HG02642 (cell line): ENCODE data around the gene LILRB3.
"Not testable (repeated sequence)": the region's sequence is repeated elsewhere in the genome, so short reads cannot be mapped to it uniquely, and the experiment has no call there.

ENCODE experiments used
- ATAC-seq: cut with Tn5 transposase; IDR thresholded peaks from one replicate; pipeline ENCODE4 v1.9.1; 2021; ENCODE audit warnings: mild to moderate bottlenecking; ENCODE audit not compliant: unreplicated experiment, poor library complexity

The LILRB3 gene

GRCh38 chr19:54171736-54172431 is 50.9 kb downstream of the LILRB3 start:
- not testable (repeated sequence) for ATAC-seq

- ATAC-seq: no peak
Observed at GRCh38 chr19:54169149-54169740, 53.6 kb downstream of the LILRB3 start.

- ATAC-seq: peak; percentile 80
Observed at GRCh38 chr19:54168174-54168917, 54.5 kb downstream of the LILRB3 start.
